Mesothelial cell of epicardium (in vitro differentiated cells): Measurements from ENCODE around the gene LY6G6F. TPM values are rescaled to one million over a fixed set of nuclear protein-coding genes. Genes with fewer than 3 reads are reported as not detected.
A peak's percentile ranks its signal among the peaks of the same experiment; 100 is the strongest.

ENCODE experiments used
- DNase-seq, 2 experiments: peaks; one replicate each; pipeline ENCODE4 v3.0.0; 2021; ENCODE audit warnings: low spot score in 2 of 2; ENCODE audit not compliant: unreplicated experiment in 2 of 2
- H3K27ac Mint-ChIP-seq: 2 replicates; pipeline ENCODE4 v1.8.0; 2021; ENCODE audit warnings: mixed read lengths
- H3K27me3 Mint-ChIP-seq: 2 replicates; pipeline ENCODE4 v1.8.0; 2021; ENCODE audit warnings: low read depth, mixed read lengths
- H3K36me3 Mint-ChIP-seq: 2 replicates; pipeline ENCODE4 v1.8.0; 2021; ENCODE audit warnings: mixed read lengths
- H3K4me1 Mint-ChIP-seq: 2 replicates; pipeline ENCODE4 v1.8.0; 2021; ENCODE audit warnings: mixed read lengths
- H3K4me3 Mint-ChIP-seq: 2 replicates; pipeline ENCODE4 v1.8.0; 2021; ENCODE audit warnings: mild to moderate bottlenecking, moderate library complexity, mixed read lengths
- H3K9me3 Mint-ChIP-seq: 2 replicates; pipeline ENCODE4 v1.8.0; 2021; ENCODE audit warnings: mixed read lengths
- CTCF ChIP-seq: fragments of 200-600 bp; sonication (generic); IDR thresholded peaks from one replicate; pipeline ENCODE4 v1.5.0; 2021; ENCODE audit warnings: antibody characterized with exemption; ENCODE audit not compliant: unreplicated experiment
- microRNA-seq: library from miRNA; unstranded; fragments of <30 nt; microRNA quantifications from one replicate; pipeline ENCODE4 v1.2.0, GENCODE V29; 2021; ENCODE audit warnings: inconsistent platforms, mixed read lengths
- total RNA-seq: library from RNA; stranded (reverse); gene quantifications from 3 replicates; pipeline ENCODE4 v1.2.1, GENCODE V29; 2021

The LY6G6F gene
- total RNA-seq, 1 donor from 2014 or later: not detected

GRCh38 chr6:31750411-31751022 is 43.9 kb downstream of the LY6G6F start:
- no peaks in the 10 kb centered on the region for H3K9me3 Mint-ChIP-seq
- no peak overlapping the region for H3K4me3 Mint-ChIP-seq
- TF ChIP-seq CTCF: no peak
- no peak overlapping the region for H3K27ac Mint-ChIP-seq
- H3K27me3 Mint-ChIP-seq: no peaks in the 10 kb centered on the region
- H3K36me3 Mint-ChIP-seq: peaks cover 3% of the 10 kb centered on the region
- no peak for DNase-seq
- H3K4me1 Mint-ChIP-seq: no peaks in the 10 kb centered on the region

GRCh38 chr6:31752739-31753319 is 46.2 kb downstream of the LY6G6F start:
- Mint-ChIP-seq H3K27ac (no peak overlapping the region), H3K27me3 (no peaks in the 10 kb centered on the region), H3K4me1 (no peaks in the 10 kb centered on the region), H3K4me3 (no peak overlapping the region), H3K36me3 (peaks cover 3% of the 10 kb centered on the region), H3K9me3 (no peaks in the 10 kb centered on the region)
- no peak for TF ChIP-seq CTCF
- no peak for DNase-seq

GRCh38 chr6:31758281-31758680 is 51.6 kb downstream of the LY6G6F start:
- Mint-ChIP-seq H3K4me1 (peaks cover under 1% of the 10 kb centered on the region), H3K27ac (no peak overlapping the region), H3K9me3 (no peaks in the 10 kb centered on the region), H3K4me3 (no peak overlapping the region), H3K27me3 (no peaks in the 10 kb centered on the region), H3K36me3 (peaks cover 7% of the 10 kb centered on the region)
- DNase-seq: no peak
- no peak for TF ChIP-seq CTCF

Small RNA genes within 50 kb of the gene (microRNA-seq; reads per million reads assigned to microRNA genes)
- gene MIR4646: 2.9 reads per million, percentile 3 among the genes with 10 or more reads in this experiment

Other genes starting within 250 kb of the LY6G6F start
- 0.31 TPM in 1 of 3 replicates, not detected in the others for gene MICB, start 208.7 kb upstream of the LY6G6F start, total RNA-seq
- gene MCCD1, start 177.9 kb upstream of the LY6G6F start, total RNA-seq: not detected in 3 replicates
- gene DDX39B, start 164.9 kb upstream of the LY6G6F start, total RNA-seq: 635 to 649 TPM (median 647 TPM) in 3 replicates
- 2.2 to 2.7 TPM (median 2.5 TPM) in 3 replicates for gene ATP6V1G2, start 160.3 kb upstream of the LY6G6F start, total RNA-seq
- 27.7 to 28.2 TPM (median 28.1 TPM) in 3 replicates for gene NFKBIL1, start 159.3 kb upstream of the LY6G6F start, total RNA-seq
- 0.16 to 0.18 TPM in 2 of 3 replicates, not detected in the other for gene LTA, start 134.6 kb upstream of the LY6G6F start, total RNA-seq
- gene TNF, start 131.3 kb upstream of the LY6G6F start, total RNA-seq: 0.52 to 0.60 TPM (median 0.60 TPM) in 3 replicates
- 0.32 TPM in 1 of 3 replicates, not detected in the others for gene LTB, start 124.4 kb upstream of the LY6G6F start, total RNA-seq
- 0.60 to 0.77 TPM in 2 of 3 replicates, not detected in the other for gene LST1, start 120.6 kb upstream of the LY6G6F start, total RNA-seq
- not detected in 3 replicates for gene NCR3, start 113.9 kb upstream of the LY6G6F start, total RNA-seq
- gene AIF1, start 91.6 kb upstream of the LY6G6F start, total RNA-seq: 5.1 to 6.0 TPM (median 5.1 TPM) in 3 replicates
- gene PRRC2A, start 86.2 kb upstream of the LY6G6F start, total RNA-seq: 273 to 290 TPM (median 288 TPM) in 3 replicates
- gene BAG6, start 54.2 kb upstream of the LY6G6F start, total RNA-seq: 327 to 338 TPM (median 338 TPM) in 3 replicates
- 2.4 to 3.4 TPM (median 3.1 TPM) in 3 replicates for gene APOM, start 51.0 kb upstream of the LY6G6F start, total RNA-seq
- gene C6orf47, start 46.1 kb upstream of the LY6G6F start, total RNA-seq: 19.0 to 19.3 TPM (median 19.2 TPM) in 3 replicates
- 12.7 to 14.8 TPM (median 14.3 TPM) in 3 replicates for gene GPANK1, start 41.9 kb upstream of the LY6G6F start, total RNA-seq
- 155 to 157 TPM (median 157 TPM) in 3 replicates for gene CSNK2B, start 40.8 kb upstream of the LY6G6F start, total RNA-seq
- gene LY6G5B, start 36.9 kb upstream of the LY6G6F start, total RNA-seq: 34.2 to 37.5 TPM (median 36.5 TPM) in 3 replicates
- gene LY6G5C, start 25.8 kb upstream of the LY6G6F start, total RNA-seq: 1.5 to 2.3 TPM (median 2.3 TPM) in 3 replicates
- 54.1 to 55.4 TPM (median 54.6 TPM) in 3 replicates for gene ABHD16A, start 3.5 kb upstream of the LY6G6F start, total RNA-seq
- 0.67 to 1.8 TPM (median 0.82 TPM) in 3 replicates for gene LY6G6D, start 8.5 kb downstream of the LY6G6F start, total RNA-seq
- gene LY6G6C, start 14.9 kb downstream of the LY6G6F start, total RNA-seq: 0.89 to 1.4 TPM (median 1.3 TPM) in 3 replicates
- 0.16 to 0.33 TPM (median 0.25 TPM) in 3 replicates for gene MPIG6B, start 16.5 kb downstream of the LY6G6F start, total RNA-seq
- 142 to 144 TPM (median 143 TPM) in 3 replicates for gene DDAH2, start 22.4 kb downstream of the LY6G6F start, total RNA-seq
- 133 to 139 TPM (median 136 TPM) in 3 replicates for gene CLIC1, start 29.7 kb downstream of the LY6G6F start, total RNA-seq
- gene MSH5, start 33.1 kb downstream of the LY6G6F start, total RNA-seq: 38.6 to 48.2 TPM (median 42.9 TPM) in 3 replicates
- gene SAPCD1, start 55.8 kb downstream of the LY6G6F start, total RNA-seq: 8.7 to 12.8 TPM (median 11.6 TPM) in 3 replicates
- 1.5 to 1.8 TPM (median 1.6 TPM) in 3 replicates for gene VWA7, start 70.5 kb downstream of the LY6G6F start, total RNA-seq
- gene VARS1, start 88.9 kb downstream of the LY6G6F start, total RNA-seq: 82.8 to 90.4 TPM (median 83.8 TPM) in 3 replicates
- gene LSM2, start 100.1 kb downstream of the LY6G6F start, total RNA-seq: 55.8 to 58.2 TPM (median 57.0 TPM) in 3 replicates
- gene HSPA1L, start 108.4 kb downstream of the LY6G6F start, total RNA-seq: 1.7 to 2.2 TPM (median 2.1 TPM) in 3 replicates
- 61.3 to 70.1 TPM (median 61.7 TPM) in 3 replicates for gene HSPA1A, start 108.7 kb downstream of the LY6G6F start, total RNA-seq
- 105 to 109 TPM (median 108 TPM) in 3 replicates for gene HSPA1B, start 120.9 kb downstream of the LY6G6F start, total RNA-seq
- gene NEU1, start 156.0 kb downstream of the LY6G6F start, total RNA-seq: 23.2 to 24.7 TPM (median 24.4 TPM) in 3 replicates
- 0.40 to 0.94 TPM (median 0.66 TPM) in 3 replicates for gene SLC44A4, start 172.1 kb downstream of the LY6G6F start, total RNA-seq
- 127 to 135 TPM (median 129 TPM) in 3 replicates for gene EHMT2, start 190.8 kb downstream of the LY6G6F start, total RNA-seq
- 35.3 to 37.1 TPM (median 35.9 TPM) in 3 replicates for gene ZBTB12, start 195.2 kb downstream of the LY6G6F start, total RNA-seq
- 1.6 to 2.9 TPM (median 2.7 TPM) in 3 replicates for gene C2, start 220.9 kb downstream of the LY6G6F start, total RNA-seq
- gene CFB, start 239.2 kb downstream of the LY6G6F start, total RNA-seq: 1.4 to 2.4 TPM (median 1.8 TPM) in 3 replicates